Measurements from ENCODE around the gene MMP2. TPM values are rescaled to one million over a fixed set of nuclear protein-coding genes. Genes with fewer than 3 reads are reported as not detected.

MMP2 gene
- total RNA-seq, 3 donors from 2014 or later = 113 to 1,485 (median 459) TPM

- Histone ChIP-seq H3K27ac (no peak overlapping the region), H3K4me1 (no peaks in the 10 kb centered on the region), H3K9me3 (peaks cover 7 to 19% of the 10 kb centered on the region in 2 donors), H3K36me3 (no peaks in the 10 kb centered on the region), H3K27me3 (no peaks in the 10 kb centered on the region), H3K4me3 (no peak overlapping the region)
- no peak for DNase-seq (ENCODE audit: low spot score in 2 of 2)
- TF ChIP-seq POLR2AphosphoS5 (IDR thresholded peaks at IDR 0.05) (no peak), POLR2A (IDR thresholded peaks at IDR 0.05) (no peak), CTCF (IDR thresholded peaks at IDR 0.05) (no peak)
- intact Hi-C loops (cut with DNase I; ENCODE audit: low total_unique reads) = no loop called here
Measured at GRCh38 chr16:55513616-55514015, 34.6 kb downstream of the MMP2 start.

GRCh38 chr16:55515111-55515510, 36.1 kb downstream of the MMP2 start:
- DNase-seq (ENCODE audit: low spot score in 2 of 2) = no peak
- intact Hi-C loops (cut with DNase I; ENCODE audit: low total_unique reads) = no loop called here
- TF ChIP-seq CTCF (IDR thresholded peaks at IDR 0.05) (no peak), POLR2AphosphoS5 (IDR thresholded peaks at IDR 0.05) (no peak), POLR2A (IDR thresholded peaks at IDR 0.05) (no peak)
- Histone ChIP-seq H3K9me3 (peaks cover 7 to 19% of the 10 kb centered on the region in 2 donors), H3K4me1 (no peaks in the 10 kb centered on the region), H3K27ac (no peak overlapping the region), H3K4me3 (no peak overlapping the region), H3K36me3 (no peaks in the 10 kb centered on the region), H3K27me3 (no peaks in the 10 kb centered on the region)

- H3K27ac ChIP-seq = no peak overlapping the region
- no peaks in the 10 kb centered on the region for H3K4me1 ChIP-seq
- no peaks in the 10 kb centered on the region for H3K36me3 ChIP-seq
- intact Hi-C loops (cut with DNase I; ENCODE audit: low total_unique reads) = no loop called here
- no peaks in the 10 kb centered on the region for H3K27me3 ChIP-seq
- no peak for DNase-seq (ENCODE audit: low spot score in 2 of 2)
- no peak overlapping the region for H3K4me3 ChIP-seq
- H3K9me3 ChIP-seq = peaks cover 0 to 7% of the 10 kb centered on the region in 2 donors
- TF ChIP-seq POLR2A (IDR thresholded peaks at IDR 0.05) = no peak
- TF ChIP-seq POLR2AphosphoS5 (IDR thresholded peaks at IDR 0.05) = no peak
- TF ChIP-seq CTCF (IDR thresholded peaks at IDR 0.05) = no peak
Measured at GRCh38 chr16:55521792-55522191, 42.8 kb downstream of the MMP2 start.

- H3K36me3 ChIP-seq = no peaks in the 10 kb centered on the region
- DNase-seq (ENCODE audit: low spot score in 2 of 2) = no peak
- intact Hi-C loops (cut with DNase I; ENCODE audit: low total_unique reads) = no loop called here
- peak overlapping the region in 1 of 2 donors; percentile 17 for H3K27ac ChIP-seq
- H3K4me3 ChIP-seq = no peak overlapping the region
- TF ChIP-seq POLR2A (IDR thresholded peaks at IDR 0.05) (no peak), POLR2AphosphoS5 (IDR thresholded peaks at IDR 0.05) (no peak), CTCF (IDR thresholded peaks at IDR 0.05) (no peak)
- no peaks in the 10 kb centered on the region for H3K4me1 ChIP-seq
- H3K27me3 ChIP-seq = no peaks in the 10 kb centered on the region
- peaks cover 0 to 6% of the 10 kb centered on the region in 2 donors for H3K9me3 ChIP-seq
Measured at GRCh38 chr16:55526441-55526840, 47.4 kb downstream of the MMP2 start.

- TF ChIP-seq POLR2A (IDR thresholded peaks at IDR 0.05) = no peak
- no peak for TF ChIP-seq POLR2AphosphoS5 (IDR thresholded peaks at IDR 0.05)
- TF ChIP-seq CTCF (IDR thresholded peaks at IDR 0.05) = no peak
Measured at GRCh38 chr16:55527885-55528284, 48.9 kb downstream of the MMP2 start.

More at GRCh38 chr16:55527885-55528284, 48.9 kb downstream of the MMP2 start:
- H3K36me3 ChIP-seq = no peaks in the 10 kb centered on the region
- no peak overlapping the region for H3K27ac ChIP-seq
- intact Hi-C loops (cut with DNase I; ENCODE audit: low total_unique reads) = no loop called here
- no peak for DNase-seq (ENCODE audit: low spot score in 2 of 2)
- no peaks in the 10 kb centered on the region for H3K4me1 ChIP-seq
- no peaks in the 10 kb centered on the region for H3K9me3 ChIP-seq
- no peaks in the 10 kb centered on the region for H3K27me3 ChIP-seq
- H3K4me3 ChIP-seq = no peak overlapping the region
